ENCODE measurements around the gene VEZF1.

The VEZF1 gene

GRCh38 chr17:57924677-57925076 lies 63.4 kb downstream of the VEZF1 start:
- no peak for DNase-seq (ENCODE audit: extremely low read depth, insufficient read length)

More at GRCh38 chr17:57924677-57925076, 63.4 kb downstream of the VEZF1 start:
- no peak overlapping the region for H3K4me3 ChIP-seq (replicated peaks; ENCODE audit: low read depth, low read length)
- no peak for TF ChIP-seq CTCF (IDR thresholded peaks at IDR 0.05; ENCODE audit: insufficient read depth, low read length, poor library complexity, severe bottlenecking)
- H3K27me3 ChIP-seq (replicated peaks; ENCODE audit: control insufficient read depth, insufficient read depth, low read length): no peaks in the 10 kb centered on the region; the same call in 1 of the 2 replicates
- no peaks in the 10 kb centered on the region for H3K36me3 ChIP-seq (ENCODE audit: control insufficient read depth, insufficient read depth, low read length)
